A673 (cell line): ENCODE measurements around the gene LRR1.

Source experiments
- EZH2 ChIP-seq: fragments of 200-600 bp; sonication (generic); IDR thresholded peaks from 2 replicates; pipeline ENCODE4 v1.6.1; 2017; ENCODE audit warnings: borderline replicate concordance, low read depth, mild to moderate bottlenecking, mixed read lengths, antibody characterized with exemption, low read length; ENCODE audit not compliant: poor library complexity, severe bottlenecking
- TF ChIP-seq, protein P1 (sequence below): fragments of 300-800, 200-600 bp; sonication (generic); conservative IDR thresholded peaks from 2 replicates; pipeline ENCODE4 v1.5.1; 2017; ENCODE audit warnings: low read depth, mild to moderate bottlenecking, antibody characterized with exemption, low read length, moderate library complexity, mixed read lengths

GRCh38 chr14:49642163-49642562 lies 43.4 kb downstream of the LRR1 start:
- no peak for TF ChIP-seq EZH2
- TF ChIP-seq, protein P1, sequence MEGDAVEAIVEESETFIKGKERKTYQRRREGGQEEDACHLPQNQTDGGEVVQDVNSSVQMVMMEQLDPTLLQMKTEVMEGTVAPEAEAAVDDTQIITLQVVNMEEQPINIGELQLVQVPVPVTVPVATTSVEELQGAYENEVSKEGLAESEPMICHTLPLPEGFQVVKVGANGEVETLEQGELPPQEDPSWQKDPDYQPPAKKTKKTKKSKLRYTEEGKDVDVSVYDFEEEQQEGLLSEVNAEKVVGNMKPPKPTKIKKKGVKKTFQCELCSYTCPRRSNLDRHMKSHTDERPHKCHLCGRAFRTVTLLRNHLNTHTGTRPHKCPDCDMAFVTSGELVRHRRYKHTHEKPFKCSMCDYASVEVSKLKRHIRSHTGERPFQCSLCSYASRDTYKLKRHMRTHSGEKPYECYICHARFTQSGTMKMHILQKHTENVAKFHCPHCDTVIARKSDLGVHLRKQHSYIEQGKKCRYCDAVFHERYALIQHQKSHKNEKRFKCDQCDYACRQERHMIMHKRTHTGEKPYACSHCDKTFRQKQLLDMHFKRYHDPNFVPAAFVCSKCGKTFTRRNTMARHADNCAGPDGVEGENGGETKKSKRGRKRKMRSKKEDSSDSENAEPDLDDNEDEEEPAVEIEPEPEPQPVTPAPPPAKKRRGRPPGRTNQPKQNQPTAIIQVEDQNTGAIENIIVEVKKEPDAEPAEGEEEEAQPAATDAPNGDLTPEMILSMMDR = no peak
